PC-3 (cell line): Measurements from ENCODE around the gene SLC5A10. TPM values are rescaled to one million over a fixed set of nuclear protein-coding genes. Genes with fewer than 3 reads are reported as not detected.

Source experiments
- ATAC-seq: fragments of 200-7000 bp; cut with Tn5 transposase; 2 replicates; pipeline ENCODE4 v1.9.1; 2020; ENCODE audit warnings: mild to moderate bottlenecking, moderate library complexity
- BruUV-seq: library from RNA; stranded (reverse); fragments of 400-500 nt; replicated peaks from 2 replicates; lab custom pipeline; 2021; lab: Mats Ljungman, UMichigan
- CTCF ChIA-PET: fragments of 300-600 bp; sonication (Branson Sonifier 250); formaldehyde crosslinking; loops from one replicate; lab custom pipeline; 2022; ENCODE audit warnings: antibody characterized with exemption; lab: Charles Lee
- POLR2A ChIA-PET: fragments of 300-600 bp; sonication (Branson Sonifier 250); formaldehyde crosslinking; loops from one replicate; lab custom pipeline; 2022; ENCODE audit warnings: antibody characterized with exemption; ENCODE audit not compliant: unreplicated experiment; lab: Charles Lee
- DNase-seq: peaks from one replicate; pipeline ENCODE4 v3.0.0-alpha.2; 2015
- H2AFZ ChIP-seq: fragments of 300-600 bp; sonication (generic); 2 replicates; pipeline ENCODE4 v1.6.0; 2016; ENCODE audit warnings: antibody characterized with exemption, low read length
- H3F3A ChIP-seq: fragments of 300-600 bp; sonication (generic); one replicate; pipeline ENCODE4 v1.6.0; 2017; ENCODE audit warnings: antibody characterized with exemption, low read length, control low read depth, mild to moderate bottlenecking; ENCODE audit not compliant: unreplicated experiment
- H3K27ac ChIP-seq: fragments of 300-600 bp; sonication (generic); 2 replicates; pipeline ENCODE4 v1.5.1; 2016; ENCODE audit warnings: mild to moderate bottlenecking, low read length
- H3K27me3 ChIP-seq: fragments of 300-600 bp; sonication (generic); 2 replicates; pipeline ENCODE4 v1.6.1; 2016; ENCODE audit warnings: low read length, mixed read lengths
- H3K36me3 ChIP-seq: fragments of 300-600 bp; sonication (generic); 2 replicates; pipeline ENCODE4 v1.6.1; 2016; ENCODE audit warnings: low read depth, mixed run types, low read length, mixed read lengths
- H3K4me1 ChIP-seq: fragments of 300-600 bp; sonication (generic); 2 replicates; pipeline ENCODE4 v1.5.1; 2016; ENCODE audit warnings: low read length; ENCODE audit not compliant: insufficient read depth
- H3K4me2 ChIP-seq: fragments of 300-600 bp; sonication (generic); 2 replicates; pipeline ENCODE4 v1.6.0; 2016; ENCODE audit warnings: low read length
- H3K4me3 ChIP-seq: fragments of 300-600 bp; sonication (generic); 2 replicates; pipeline ENCODE4 v1.5.1; 2016; ENCODE audit warnings: mild to moderate bottlenecking, low read length, mixed read lengths
- H3K79me2 ChIP-seq: fragments of 300-600 bp; sonication (generic); 2 replicates; pipeline ENCODE4 v1.6.1; 2017; ENCODE audit warnings: low read length, mixed read lengths
- H3K9ac ChIP-seq: fragments of 300-600 bp; sonication (generic); 2 replicates; pipeline ENCODE4 v1.6.0; 2016; ENCODE audit warnings: mild to moderate bottlenecking, low read length
- H3K9me2 ChIP-seq: fragments of 300-600 bp; sonication (generic); replicated peaks from 2 replicates; pipeline ENCODE4 v1.6.1; 2016; ENCODE audit warnings: mixed run types, low read length, mixed read lengths
- H3K9me3 ChIP-seq: fragments of 300-600 bp; sonication (generic); 2 replicates; pipeline ENCODE4 v1.6.1; 2016; ENCODE audit warnings: low read length, mixed read lengths
- H4K20me1 ChIP-seq: fragments of 300-600 bp; sonication (generic); 2 replicates; pipeline ENCODE4 v1.6.1; 2016; ENCODE audit warnings: low read length, mixed read lengths
- CTCF ChIP-seq: fragments of 300-600 bp; sonication (generic); conservative IDR thresholded peaks from 2 replicates; pipeline ENCODE4 v1.5.1; 2017; ENCODE audit warnings: antibody characterized with exemption, low read depth, mild to moderate bottlenecking, low read length
- EZH2 ChIP-seq: fragments of 300-600 bp; sonication (generic); IDR thresholded peaks from one replicate; pipeline ENCODE4 v1.6.1; 2017; ENCODE audit warnings: antibody characterized with exemption, mild to moderate bottlenecking, low read length; ENCODE audit not compliant: unreplicated experiment
- EZH2phosphoT487 ChIP-seq: fragments of 300-600 bp; sonication (generic); IDR thresholded peaks from 2 replicates; pipeline ENCODE4 v1.6.1; 2018; ENCODE audit warnings: mild to moderate bottlenecking, antibody characterized with exemption, low read length, borderline replicate concordance
- intact Hi-C: fragments of 100-400 bp; cut with micrococcal nuclease; formaldehyde crosslinking; loops from 2 replicates; pipeline ENCODE4 v1.9.0; 2023
- total RNA-seq: library from RNA; depleted of rRNA; stranded (reverse); fragments of >200 nt; gene quantifications from 2 replicates; pipeline ENCODE4 v1.2.3, GENCODE V29; 2014

Gene SLC5A10
- total RNA-seq, 1 experiment from 2014 or later = not detected

- Histone ChIP-seq H4K20me1 (no peaks in the 10 kb centered on the region), H3K9me2 (no peaks in the 10 kb centered on the region), H3K9me3 (no peaks in the 10 kb centered on the region), H3F3A (no peaks in the 10 kb centered on the region), H3K4me1 (peaks cover 8% of the 10 kb centered on the region), H3K9ac (no peak overlapping the region), H2AFZ (no peak overlapping the region), H3K36me3 (no peaks in the 10 kb centered on the region), H3K4me3 (no peak overlapping the region), H3K27me3 (no peaks in the 10 kb centered on the region), H3K4me2 (no peak overlapping the region), H3K79me2 (no peaks in the 10 kb centered on the region), H3K27ac (no peak overlapping the region)
- ChIA-PET POLR2A (no interaction called here), CTCF (no interaction called here)
- TF ChIP-seq CTCF (no peak), EZH2 (no peak), EZH2phosphoT487 (no peak)
- intact Hi-C loops = no loop called here
- no peak for ATAC-seq
- no TSS peak for BruUV-seq
- DNase-seq = no peak
These were observed 60.5 kb downstream of the SLC5A10 start for GRCh38 chr17:19012171-19013080.

- Histone ChIP-seq H2AFZ (no peak overlapping the region), H3K79me2 (no peaks in the 10 kb centered on the region), H3K27me3 (no peaks in the 10 kb centered on the region), H3K9ac (no peak overlapping the region), H3K27ac (no peak overlapping the region), H3K36me3 (no peaks in the 10 kb centered on the region), H3K9me2 (no peaks in the 10 kb centered on the region), H3K9me3 (no peaks in the 10 kb centered on the region), H3K4me1 (peaks cover 8% of the 10 kb centered on the region), H3K4me3 (no peak overlapping the region), H3K4me2 (no peak overlapping the region), H4K20me1 (no peaks in the 10 kb centered on the region), H3F3A (no peaks in the 10 kb centered on the region)
- DNase-seq (no peak), ATAC-seq (no peak)
- no TSS peak for BruUV-seq
- ChIA-PET CTCF (no interaction called here), POLR2A (no interaction called here)
- intact Hi-C loops = no loop called here
- TF ChIP-seq EZH2phosphoT487 (no peak), CTCF (no peak), EZH2 (no peak)
These were observed 61.3 kb downstream of the SLC5A10 start for GRCh38 chr17:19013226-19013625.
